Esophagus (tissue), 2 donors: Measurements from ENCODE around the gene AMELY. TPM values are rescaled to one million over a fixed set of nuclear protein-coding genes. Genes with fewer than 3 reads are reported as not detected.

Experiments
- H3K27ac ChIP-seq, 2 donors: one replicate each; pipeline ENCODE4 v1.5.1; 2013; ENCODE audit warnings: low read depth in 2 of 2, mild to moderate bottlenecking in 2 of 2, inconsistent platforms in 1 of 2, low read length in 1 of 2, moderate library complexity in 1 of 2
- H3K27me3 ChIP-seq, 2 donors: one replicate each; pipeline ENCODE4 v1.6.1; 2013; ENCODE audit warnings: low read length in 2 of 2, control low read depth in 1 of 2, mild to moderate bottlenecking in 1 of 2; ENCODE audit not compliant: insufficient read depth in 2 of 2, control insufficient read depth in 1 of 2
- H3K36me3 ChIP-seq, 2 donors: one replicate each; pipeline ENCODE4 v1.6.1; 2013; ENCODE audit warnings: low read length in 1 of 2; ENCODE audit not compliant: control insufficient read depth in 2 of 2, insufficient read depth in 2 of 2
- H3K4me1 ChIP-seq, 2 donors: one replicate each; pipeline ENCODE4 v1.6.1; 2013; ENCODE audit warnings: low read length in 1 of 2; ENCODE audit not compliant: control insufficient read depth in 2 of 2, insufficient read depth in 2 of 2
- H3K4me3 ChIP-seq, 2 donors: one replicate each; pipeline ENCODE4 v1.5.1; 2013; ENCODE audit warnings: low read length in 2 of 2, mild to moderate bottlenecking in 2 of 2, low read depth in 1 of 2, moderate library complexity in 1 of 2
- H3K9me3 ChIP-seq, 2 donors: one replicate each; pipeline ENCODE4 v1.6.1; 2013; ENCODE audit warnings: mild to moderate bottlenecking in 2 of 2, low read depth in 1 of 2, low read length in 1 of 2, moderate library complexity in 1 of 2; ENCODE audit not compliant: control insufficient read depth in 2 of 2, insufficient read depth in 1 of 2
- WGBS, 2 donors: extraction: QIAGEN DNeasy Blood & Tissue Kit; methylation state at CpG; one replicate each; pipeline ENCODE4 v1.1.7; 2013; 5-methylcytosine and 5-hydroxymethylcytosine counted together
- polyA plus RNA-seq, 2 donors: library from polyadenylated mRNA; stranded (reverse); fragments of 200-250 nt; gene quantifications; one replicate each; pipeline ENCODE4 v1.2.3, GENCODE V29; 2013
- donor health status: healthy with polysubstance abuse.
- donor health status: Bipolar disorder and iron deficiency.

Gene AMELY
- polyA plus RNA-seq: not detected

GRCh38 chrY:6911253-6911881 lies at the start of gene AMELY:
AMELY (minus strand) TSS chrY:6911752; CDS start chrY:6872608, 39,144 bp downstream.
- H3K27ac ChIP-seq: no peak within 1 kb of the TSS
- H3K9me3 ChIP-seq: no peaks in the 10 kb centered on the region
- 3% methylated on average over 52 of the region's 52 CpGs; no CpG with 5 or more reads in 1 of the 2 donors for WGBS, 2 donors
- H3K36me3 ChIP-seq: no peaks in the 10 kb centered on the region
- peak within 1 kb of the TSS in 1 of 2 donors; percentile 62 for H3K4me3 ChIP-seq
- no peaks in the 10 kb centered on the region for H3K4me1 ChIP-seq
- H3K27me3 ChIP-seq: no peaks in the 10 kb centered on the region

- 23 to 63% methylated on average over 4 of the region's 4 CpGs for WGBS, 2 donors
- Histone ChIP-seq H3K27ac (no peak overlapping the region), H3K4me3 (no peak overlapping the region), H3K27me3 (no peaks in the 10 kb centered on the region), H3K4me1 (no peaks in the 10 kb centered on the region), H3K36me3 (no peaks in the 10 kb centered on the region), H3K9me3 (no peaks in the 10 kb centered on the region)
Observed at GRCh38 chrY:6949947-6950346, 38.4 kb upstream of the AMELY start.

GRCh38 chrY:6948378-6948777 lies 36.8 kb upstream of the AMELY start:
- Histone ChIP-seq H3K9me3 (no peaks in the 10 kb centered on the region), H3K36me3 (no peaks in the 10 kb centered on the region), H3K27ac (no peak overlapping the region), H3K4me3 (no peak overlapping the region), H3K4me1 (no peaks in the 10 kb centered on the region), H3K27me3 (no peaks in the 10 kb centered on the region)
- 70 to 88% methylated on average over 6 to 13 of the region's 13 CpGs for WGBS, 2 donors

GRCh38 chrY:6947695-6948094 lies 36.1 kb upstream of the AMELY start:
- Histone ChIP-seq H3K4me3 (no peak overlapping the region), H3K4me1 (no peaks in the 10 kb centered on the region), H3K27ac (no peak overlapping the region), H3K36me3 (no peaks in the 10 kb centered on the region), H3K9me3 (no peaks in the 10 kb centered on the region), H3K27me3 (no peaks in the 10 kb centered on the region)

- H3K9me3 ChIP-seq: no peaks in the 10 kb centered on the region
- no peaks in the 10 kb centered on the region for H3K27me3 ChIP-seq
- no peak overlapping the region for H3K27ac ChIP-seq
- H3K36me3 ChIP-seq: no peaks in the 10 kb centered on the region
- H3K4me1 ChIP-seq: no peaks in the 10 kb centered on the region
- no peak overlapping the region for H3K4me3 ChIP-seq
- 78% methylated on average over 2 of the region's 2 CpGs; no CpG with 5 or more reads in 1 of the 2 donors for WGBS, 2 donors
Observed at GRCh38 chrY:6935497-6935896, 23.9 kb upstream of the AMELY start.

- 31 to 56% methylated on average over 4 of the region's 4 CpGs for WGBS, 2 donors
Observed at GRCh38 chrY:6931779-6932396, 20.3 kb upstream of the AMELY start.

GRCh38 chrY:6929237-6929636 lies 17.7 kb upstream of the AMELY start:
- no peaks in the 10 kb centered on the region for H3K36me3 ChIP-seq
- 54% methylated on average over 1 of the region's 1 CpG; no CpG with 5 or more reads in 1 of the 2 donors for WGBS, 2 donors
- H3K27me3 ChIP-seq: no peaks in the 10 kb centered on the region
- no peaks in the 10 kb centered on the region for H3K9me3 ChIP-seq
- H3K4me3 ChIP-seq: no peak overlapping the region
- H3K27ac ChIP-seq: no peak overlapping the region
- H3K4me1 ChIP-seq: peaks cover 0 to 5% of the 10 kb centered on the region in 2 donors

More at GRCh38 chrY:6931779-6932396, 20.3 kb upstream of the AMELY start:
- Histone ChIP-seq H3K36me3 (no peaks in the 10 kb centered on the region), H3K4me1 (peaks cover 0 to 5% of the 10 kb centered on the region in 2 donors), H3K27me3 (no peaks in the 10 kb centered on the region), H3K9me3 (no peaks in the 10 kb centered on the region), H3K4me3 (no peak overlapping the region), H3K27ac (no peak overlapping the region)

GRCh38 chrY:6928265-6928664 lies 16.7 kb upstream of the AMELY start:
- Histone ChIP-seq H3K27me3 (no peaks in the 10 kb centered on the region), H3K9me3 (no peaks in the 10 kb centered on the region), H3K4me3 (no peak overlapping the region), H3K27ac (no peak overlapping the region), H3K36me3 (no peaks in the 10 kb centered on the region), H3K4me1 (peaks cover 0 to 5% of the 10 kb centered on the region in 2 donors)
- WGBS, 2 donors: 49% methylated on average over 4 of the region's 4 CpGs; no CpG with 5 or more reads in 1 of the 2 donors

- 72 to 100% methylated on average over 1 to 2 of the region's 2 CpGs for WGBS, 2 donors
- Histone ChIP-seq H3K27me3 (no peaks in the 10 kb centered on the region), H3K9me3 (no peaks in the 10 kb centered on the region), H3K27ac (no peak overlapping the region), H3K36me3 (no peaks in the 10 kb centered on the region), H3K4me3 (no peak overlapping the region), H3K4me1 (no peaks in the 10 kb centered on the region)
Observed at GRCh38 chrY:6921061-6921460, 9.5 kb upstream of the AMELY start.

GRCh38 chrY:6913362-6913761 lies 1.8 kb upstream of the AMELY start:
- Histone ChIP-seq H3K27me3 (no peaks in the 10 kb centered on the region), H3K36me3 (no peaks in the 10 kb centered on the region), H3K27ac (no peak overlapping the region), H3K4me3 (no peak overlapping the region), H3K9me3 (no peaks in the 10 kb centered on the region), H3K4me1 (no peaks in the 10 kb centered on the region)
